Ovary (tissue), 9 donors: ENCODE measurements around the gene FGFR3. TPM values are rescaled to one million over a fixed set of nuclear protein-coding genes. Genes with fewer than 3 reads are reported as not detected.
"Not testable (repeated sequence)": the region's sequence is repeated elsewhere in the genome, so short reads cannot be mapped to it uniquely, and the experiment has no call there.

ENCODE experiments used
- DNase-seq, 5 donors: peaks; one replicate each; pipeline ENCODE4 v3.0.0-alpha.2; 2019 to 2020
- H3K27ac ChIP-seq, 2 donors: fragments of 200-600 bp; one replicate each; pipeline versions ENCODE4 v1.5.1 to v1.8.0; 2019 to 2022
- H3K27me3 ChIP-seq: fragments of 200-600 bp; one replicate; pipeline ENCODE4 v1.8.0; 2022
- H3K36me3 ChIP-seq: fragments of 200-600 bp; sonication (generic); one replicate; pipeline ENCODE4 v1.5.1; 2019
- H3K4me1 ChIP-seq: one replicate; pipeline ENCODE4 v1.8.1; 2013; ENCODE audit warnings: mild to moderate bottlenecking, moderate library complexity; ENCODE audit not compliant: insufficient read depth
- H3K4me3 ChIP-seq: fragments of 200-600 bp; sonication (generic); one replicate; pipeline ENCODE4 v1.5.1; 2017
- H3K9me3 ChIP-seq, 2 donors: fragments of 200-600 bp in 1 of 2; sonication (generic) in 1 of 2; one replicate each; pipeline versions ENCODE4 v1.5.1 to v1.8.1; 2013 to 2019; ENCODE audit warnings: mild to moderate bottlenecking in 1 of 2, moderate library complexity in 1 of 2
- CTCF ChIP-seq, 3 donors: fragments of 450-650 bp in 2 of 3; fragments of 200-600 bp in 1 of 3; IDR thresholded peaks; one replicate each; pipeline versions ENCODE4 v1.5.1 to v1.8.0; 2016 to 2022; ENCODE audit warnings: antibody characterized with exemption in 3 of 3, mild to moderate bottlenecking in 1 of 3
- EP300 ChIP-seq: sonication (generic); formaldehyde crosslinking; IDR thresholded peaks from one replicate; pipeline ENCODE4 v1.6.1; 2017; ENCODE audit warnings: antibody characterized with exemption
- POLR2A ChIP-seq: fragments of 450-650 bp; IDR thresholded peaks from one replicate; pipeline ENCODE4 v1.6.1; 2017; ENCODE audit warnings: antibody characterized with exemption, mild to moderate bottlenecking, moderate library complexity
- WGBS, 3 donors: extraction: QIAGEN DNeasy Blood & Tissue Kit in 1 of 3; methylation state at CpG; one replicate each; pipeline versions ENCODE4 v1.1.5 to v1.1.7; 2013 to 2017; 5-methylcytosine and 5-hydroxymethylcytosine counted together
- intact Hi-C, 4 donors: fragments of 100-400 bp; cut with DNase I; formaldehyde crosslinking; loops; one replicate each; pipeline versions ENCODE4 v1.11.0 to v1.15.1; 2022 to 2023
- polyA plus RNA-seq, 2 donors: library from polyadenylated mRNA; stranded (reverse); fragments of 200-250 nt in 1 of 2; fragments of 350-450 nt in 1 of 2; fragmentation: Illumina TruSeq in 1 of 2; extraction: RNeasy Lipid Tissue Mini Kit (QIAGEN cat#74804) in 1 of 2; gene quantifications; one replicate each; pipeline ENCODE4 v1.2.3, GENCODE V29; 2013 to 2014
- total RNA-seq, 7 donors: library from RNA; depleted of rRNA in 2 of 7; stranded (reverse); fragments of >200 nt in 2 of 7; fragmentation: NEBNext Ultra II Directional in 3 of 7; extraction: Animal tissue kit (Norgen Biotek cat#: 25700) in 3 of 7; gene quantifications; one replicate each; pipeline versions ENCODE4 v1.1.0 to v1.2.4, GENCODE V29; 2016 to 2023
- donor health status: DM: no; HTN: no; CAD: no; lungs with moderate emphysema.
- donor health status: DM: no; HTN: no; CAD: no.
- donor health status: Bipolar disorder and iron deficiency.
- donor health status: DM: yes; HTN: yes; CAD: no.
- donor health status: DM: no; HTN: no; CAD: no.
- donor health status: DM: yes; HTN: yes; CAD: no.

The FGFR3 gene
- total and polyA plus RNA-seq, 9 donors, result 0.12 to 9.2 (median 0.57) TPM

DNA sequence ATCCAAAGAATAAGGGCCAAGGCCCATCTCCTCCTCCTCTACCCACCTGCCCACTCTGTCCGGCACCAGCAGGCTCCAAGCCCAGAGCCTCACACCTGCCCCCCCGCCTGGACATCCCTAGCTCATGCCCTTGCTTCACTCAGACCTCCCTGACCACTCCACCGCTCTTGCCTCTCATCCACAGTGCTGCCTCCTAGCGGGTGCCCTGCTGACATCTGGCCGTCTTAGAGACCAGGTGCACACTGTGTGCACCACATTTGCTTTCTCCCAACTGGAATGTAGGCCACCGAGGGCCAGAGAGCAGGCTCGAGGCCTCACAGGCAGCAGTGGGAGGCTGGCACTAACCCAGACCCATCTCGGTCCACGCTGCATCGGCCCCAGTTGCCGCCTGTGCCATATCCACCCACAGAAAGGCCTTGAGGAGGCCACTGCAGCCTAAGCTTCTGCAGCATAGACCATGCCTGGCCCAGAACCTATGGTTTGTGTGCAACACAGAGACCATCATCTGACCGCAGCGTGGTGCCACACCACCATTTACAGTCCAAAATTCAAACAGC, 49.3 kb downstream of the FGFR3 start:
- intact Hi-C loops, result no loop called here
- no peaks in the 10 kb centered on the region for H3K4me1 ChIP-seq
- WGBS, 3 donors, result 76 to 85% (median 79%) methylated on average over 13 of the region's 13 CpGs
- no peak overlapping the region for H3K27ac ChIP-seq
- H3K36me3 ChIP-seq, result no peaks in the 10 kb centered on the region
- DNase-seq, result no peak
- H3K4me3 ChIP-seq, result no peak overlapping the region
- no peaks in the 10 kb centered on the region for H3K9me3 ChIP-seq
- TF ChIP-seq CTCF (IDR thresholded peaks at IDR 0.05), result no peak
- no peak for TF ChIP-seq EP300
- no peak for TF ChIP-seq POLR2A
- no peaks in the 10 kb centered on the region for H3K27me3 ChIP-seq

DNA sequence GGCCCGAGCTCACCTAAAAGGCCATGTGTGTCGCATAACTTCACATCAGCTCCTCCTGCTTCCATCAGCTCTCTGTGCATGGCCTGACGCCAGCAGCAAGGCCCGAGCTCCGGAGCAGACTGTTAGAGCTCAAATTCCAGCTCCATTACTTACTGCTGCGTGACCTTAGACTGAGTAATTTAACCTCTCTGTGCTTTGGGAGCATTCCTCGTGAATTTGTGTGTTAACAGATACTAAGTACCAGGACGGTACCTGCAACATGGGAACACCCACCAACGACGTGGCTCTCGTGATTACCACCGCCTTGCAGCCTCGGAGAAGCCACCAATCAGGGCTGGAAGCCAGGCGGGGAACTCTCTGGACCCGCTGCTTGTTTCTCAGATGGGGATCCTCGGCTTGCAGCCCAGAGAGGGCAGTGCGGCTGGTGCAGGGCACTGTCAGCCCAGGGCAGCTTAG, 49.9 kb downstream of the FGFR3 start:
- H3K36me3 ChIP-seq, result no peaks in the 10 kb centered on the region
- H3K27ac ChIP-seq, result no peak overlapping the region

DNA sequence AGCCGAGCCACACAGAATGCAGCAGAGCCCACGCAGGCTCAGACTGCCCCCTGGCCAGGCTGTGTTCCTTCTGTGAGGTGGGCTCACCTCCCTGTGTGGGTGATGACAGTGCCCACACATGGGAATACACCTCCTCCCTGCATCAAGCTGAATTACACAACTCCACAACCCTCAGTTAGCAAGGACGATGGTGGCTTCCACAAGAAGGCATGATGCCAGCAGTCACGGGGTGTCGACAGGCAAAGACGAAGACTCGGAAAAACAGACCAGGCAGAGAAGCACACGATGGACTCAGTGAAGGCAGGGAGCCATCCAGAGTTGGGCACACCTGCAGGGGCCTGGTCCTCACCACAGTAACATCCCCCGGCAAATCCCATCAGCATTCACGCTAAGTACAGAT, 50.8 kb downstream of the FGFR3 start:
- no peaks in the 10 kb centered on the region for H3K36me3 ChIP-seq
- no peaks in the 10 kb centered on the region for H3K27me3 ChIP-seq
- no peak overlapping the region for H3K27ac ChIP-seq
- no peak overlapping the region for H3K4me3 ChIP-seq
- no peak for TF ChIP-seq EP300
- TF ChIP-seq POLR2A, result no peak
- no peak for TF ChIP-seq CTCF (IDR thresholded peaks at IDR 0.05)
- no peak for DNase-seq
- H3K4me1 ChIP-seq, result no peaks in the 10 kb centered on the region
- intact Hi-C loops, result no loop called here
- no peaks in the 10 kb centered on the region for H3K9me3 ChIP-seq
- 69 to 76% (median 72%) methylated on average over 10 of the region's 10 CpGs for WGBS, 3 donors

More for the DNA sequence above, 49.9 kb downstream of the FGFR3 start:
- DNase-seq, result peak in 1 of 5 donors; percentile 30
- Histone ChIP-seq H3K9me3 (no peaks in the 10 kb centered on the region), H3K4me3 (no peak overlapping the region), H3K4me1 (no peaks in the 10 kb centered on the region), H3K27me3 (no peaks in the 10 kb centered on the region)
- intact Hi-C loops, result no loop called here
- TF ChIP-seq CTCF (IDR thresholded peaks at IDR 0.05), result no peak
- TF ChIP-seq EP300, result no peak
- TF ChIP-seq POLR2A, result no peak
- whole genome bisulfite sequencing, 3 donors, result 51 to 60% (median 60%) methylated on average over 17 of the region's 17 CpGs

- H3K27me3 ChIP-seq, H3K36me3 ChIP-seq, H3K9me3 ChIP-seq, intact Hi-C loops, H3K4me1 ChIP-seq, H3K27ac ChIP-seq, DNase-seq, H3K4me3 ChIP-seq: not testable (repeated sequence)
- WGBS, 3 donors, result 95 to 96% (median 96%) methylated on average over 10 of the region's 10 CpGs
Observed at GRCh38 chr4:1844618-1845017, 51.5 kb downstream of the FGFR3 start.

GRCh38 chr4:1846580-1846979, 53.5 kb downstream of the FGFR3 start:
- DNase-seq, result no peak
- peaks cover 5% of the 10 kb centered on the region for H3K4me1 ChIP-seq
- no peaks in the 10 kb centered on the region for H3K27me3 ChIP-seq
- H3K4me3 ChIP-seq, result no peak overlapping the region
- WGBS, 3 donors, result 76 to 85% (median 83%) methylated on average over 2 of the region's 2 CpGs
- TF ChIP-seq CTCF (IDR thresholded peaks at IDR 0.05) (no peak), POLR2A (no peak), EP300 (no peak)
- no peak overlapping the region for H3K27ac ChIP-seq
- intact Hi-C loops, result no loop called here
- no peaks in the 10 kb centered on the region for H3K9me3 ChIP-seq
- no peaks in the 10 kb centered on the region for H3K36me3 ChIP-seq
